SIG-M5 (cell line): Measurements from ENCODE around the gene GUCY1A2.
"Not testable (repeated sequence)": the region's sequence is repeated elsewhere in the genome, so short reads cannot be mapped to it uniquely, and the experiment has no call there.

Experiments
- DNase-seq: peaks from one replicate; lab custom pipeline; 2025; lab: John Stamatoyannopoulos, UW

The GUCY1A2 gene

DNA sequence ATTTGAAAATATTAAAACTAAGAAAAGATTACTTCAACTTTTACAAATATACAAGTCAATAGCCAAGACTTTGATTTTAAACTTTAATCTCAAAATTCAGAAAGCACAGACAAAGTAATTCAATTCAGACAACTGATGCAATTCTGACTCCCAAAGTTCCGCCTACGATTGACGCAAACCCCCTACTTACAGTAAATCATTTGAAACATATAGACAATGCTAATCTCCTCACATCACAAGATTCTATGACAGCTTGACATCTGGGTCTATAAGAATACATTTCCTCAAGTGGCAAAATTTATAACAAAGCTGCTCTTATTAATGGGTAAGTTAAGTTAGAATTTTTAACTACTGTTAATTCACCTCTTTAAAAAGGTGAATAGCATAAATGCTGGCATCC is 75.2 kb downstream of the GUCY1A2 start:
- no peak for DNase-seq

GRCh38 chr11:106939157-106939556 is 79.1 kb downstream of the GUCY1A2 start:
- no peak for DNase-seq

DNA sequence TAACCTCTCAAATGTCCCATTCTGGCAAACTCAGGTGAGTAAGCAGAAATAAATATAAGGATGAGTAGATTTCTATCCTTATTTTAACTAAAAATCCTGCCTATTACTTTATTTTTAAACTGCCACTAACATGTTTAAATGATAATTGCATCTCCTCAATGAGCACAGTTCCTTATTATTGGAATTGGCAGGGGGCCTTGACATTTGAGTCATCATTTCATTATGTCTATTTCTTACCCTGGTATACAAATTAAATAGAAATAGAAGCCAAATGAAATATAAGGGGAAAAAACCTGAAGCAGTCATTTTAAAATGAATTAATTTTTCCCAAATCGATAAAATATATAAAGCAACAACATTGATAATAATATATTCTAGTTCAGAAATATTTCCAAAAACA is 81.2 kb downstream of the GUCY1A2 start:
- DNase-seq = no peak

- no peak for DNase-seq
Observed at GRCh38 chr11:106925245-106925644, 93.0 kb downstream of the GUCY1A2 start.

DNA sequence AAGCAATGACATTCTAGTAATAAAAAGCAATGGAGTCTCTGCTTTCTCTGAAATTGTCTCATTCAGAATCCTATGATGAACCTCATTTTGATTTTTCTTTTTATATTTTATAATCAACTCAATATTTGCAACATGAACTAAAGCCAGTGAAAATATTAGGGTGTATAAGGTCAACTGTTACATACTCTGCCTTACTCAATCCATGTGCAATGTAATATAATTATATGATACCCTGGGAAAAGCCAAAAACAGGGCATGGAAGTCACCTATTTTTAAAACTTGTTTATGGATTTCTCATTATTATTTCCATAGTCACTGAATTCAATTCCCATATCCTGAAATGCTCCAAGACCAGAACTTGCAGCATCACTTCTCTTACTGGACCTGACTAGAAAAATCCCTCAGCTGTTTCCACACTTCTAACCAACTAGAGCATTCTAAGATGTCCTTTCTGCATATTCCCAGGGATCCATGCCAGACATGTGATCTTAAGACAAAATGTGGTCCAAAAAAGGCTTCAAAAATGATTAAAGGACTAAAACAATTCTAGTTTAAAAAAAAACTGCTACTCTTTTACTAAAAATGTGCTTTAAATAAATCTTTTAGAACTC is 97.3 kb downstream of the GUCY1A2 start:
- no peak for DNase-seq

GRCh38 chr11:106917973-106918372 is 100.3 kb downstream of the GUCY1A2 start:
- no peak for DNase-seq

DNA sequence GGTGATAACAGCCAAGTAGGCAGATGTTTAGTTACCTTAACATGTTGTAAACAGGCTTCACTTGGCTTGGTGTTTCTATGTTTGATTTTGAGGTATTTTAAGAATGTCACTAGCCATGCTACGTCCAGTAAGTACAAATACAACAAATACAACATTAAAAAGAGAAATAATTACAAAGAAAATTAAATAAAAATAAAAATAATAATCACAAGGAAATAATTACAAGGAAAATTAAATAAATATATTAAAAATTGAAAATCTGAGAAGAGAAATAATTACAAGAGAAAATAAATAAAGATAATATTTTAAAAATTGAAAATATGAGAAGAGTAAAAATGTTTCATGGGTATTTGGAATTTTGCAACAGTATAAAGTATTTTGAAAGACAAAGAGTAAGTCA is 103.9 kb downstream of the GUCY1A2 start:
- DNase-seq = no peak

GRCh38 chr11:106913141-106913540 is 105.1 kb downstream of the GUCY1A2 start:
- no peak for DNase-seq

- DNase-seq = no peak
Observed at GRCh38 chr11:106904826-106905225, 113.5 kb downstream of the GUCY1A2 start.

GRCh38 chr11:106889718-106890117 is 128.6 kb downstream of the GUCY1A2 start:
- DNase-seq = no peak

DNA sequence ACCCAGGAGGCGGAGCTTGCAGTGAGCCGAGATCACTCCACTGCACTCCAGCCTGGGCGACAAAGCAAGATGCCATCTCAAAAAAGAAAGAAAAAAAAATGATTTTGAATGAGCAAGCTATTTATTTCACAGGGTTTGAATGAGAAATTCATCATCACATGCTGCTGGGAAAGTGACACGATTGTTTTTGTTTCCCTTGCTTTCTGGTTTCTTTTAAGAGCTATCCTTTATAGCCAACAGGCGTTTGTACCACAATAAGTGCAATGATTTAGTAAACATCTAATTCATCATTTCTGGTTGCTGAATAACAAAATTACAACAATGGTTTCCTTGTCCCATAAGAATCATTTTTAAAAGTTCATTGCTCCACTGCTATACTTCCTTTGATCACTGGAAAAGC is 129.9 kb downstream of the GUCY1A2 start:
- DNase-seq = no peak

- not testable (repeated sequence) for DNase-seq
Observed at GRCh38 chr11:106883693-106884092, 134.6 kb downstream of the GUCY1A2 start.

DNA sequence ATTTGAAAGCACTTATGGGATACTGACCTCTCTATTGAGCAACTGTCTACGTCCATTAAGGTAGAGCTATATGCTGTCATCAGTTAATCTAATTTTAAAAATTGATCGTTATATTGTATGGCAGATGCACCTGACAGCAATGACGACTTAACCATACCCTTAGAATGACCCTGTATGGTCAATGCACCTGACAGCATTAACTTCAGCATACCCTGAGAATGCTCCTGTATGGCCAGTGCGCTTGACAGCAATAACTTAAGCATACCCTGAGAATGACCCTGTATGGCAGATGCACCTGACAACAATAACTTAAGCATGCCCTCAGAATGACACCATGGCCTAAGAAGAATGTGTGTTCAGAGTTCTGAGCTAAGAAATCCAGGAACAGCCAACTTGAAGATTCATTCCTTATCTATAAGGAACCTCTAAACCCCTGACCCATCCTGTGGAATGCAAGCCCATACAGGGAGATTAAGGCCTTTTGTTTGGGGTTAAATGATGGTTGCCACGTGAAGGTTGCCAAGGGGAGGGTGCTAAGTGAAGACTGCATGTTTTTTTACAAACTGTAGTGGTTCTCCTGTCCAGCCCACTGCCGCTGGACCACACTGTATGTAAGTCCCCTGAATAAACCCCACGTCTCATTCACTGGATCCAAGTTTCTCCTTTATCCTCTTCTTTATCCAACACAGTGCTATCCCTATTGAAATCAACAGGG is 138.3 kb downstream of the GUCY1A2 start:
- no peak for DNase-seq

- no peak for DNase-seq
Observed at GRCh38 chr11:106879029-106879428, 139.2 kb downstream of the GUCY1A2 start.

DNA sequence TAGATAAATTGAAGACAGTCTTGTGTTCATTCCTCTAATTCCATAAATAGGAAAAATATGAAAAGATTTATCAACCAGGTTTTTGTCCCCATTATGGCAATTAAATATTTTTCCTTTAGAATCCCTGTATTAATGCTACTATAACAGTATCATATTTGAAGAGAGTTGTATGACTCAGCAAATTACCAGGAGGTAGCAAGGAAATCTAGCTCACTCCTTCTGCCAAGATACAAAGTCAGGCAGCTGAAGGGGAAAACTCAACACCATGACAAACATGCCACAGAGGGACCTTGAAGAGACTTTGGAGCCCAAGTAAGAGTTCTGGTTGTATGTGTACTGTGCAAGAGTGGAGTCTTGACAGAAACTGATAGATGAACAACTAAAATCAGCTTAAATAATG is 143.3 kb downstream of the GUCY1A2 start:
- no peak for DNase-seq

GRCh38 chr11:106872246-106872645 is 146.0 kb downstream of the GUCY1A2 start:
- no peak for DNase-seq

- no peak for DNase-seq
Observed at GRCh38 chr11:106858200-106858599, 160.1 kb downstream of the GUCY1A2 start.

GRCh38 chr11:106856566-106856965 is 161.7 kb downstream of the GUCY1A2 start:
- no peak for DNase-seq

DNA sequence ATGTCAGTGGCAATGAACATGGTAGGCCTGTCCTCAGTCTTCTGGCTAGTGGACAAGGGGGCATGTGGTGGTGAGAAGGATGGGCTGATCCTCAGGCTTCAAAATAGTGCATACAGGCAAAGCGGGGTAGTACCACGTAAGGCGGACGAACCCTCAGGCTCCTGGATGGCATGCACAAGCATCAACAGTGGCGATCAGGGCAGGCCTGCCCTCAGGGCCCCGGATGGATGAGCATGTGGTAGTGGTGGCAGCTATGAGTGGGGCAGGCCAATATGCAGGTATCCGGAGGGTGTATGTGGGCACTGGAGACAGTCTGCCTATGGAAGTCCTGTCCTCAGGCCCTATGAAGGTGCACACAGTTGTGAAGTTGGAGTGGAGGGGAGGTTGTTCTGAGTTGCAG is 163.8 kb downstream of the GUCY1A2 start:
- DNase-seq = no peak

DNA sequence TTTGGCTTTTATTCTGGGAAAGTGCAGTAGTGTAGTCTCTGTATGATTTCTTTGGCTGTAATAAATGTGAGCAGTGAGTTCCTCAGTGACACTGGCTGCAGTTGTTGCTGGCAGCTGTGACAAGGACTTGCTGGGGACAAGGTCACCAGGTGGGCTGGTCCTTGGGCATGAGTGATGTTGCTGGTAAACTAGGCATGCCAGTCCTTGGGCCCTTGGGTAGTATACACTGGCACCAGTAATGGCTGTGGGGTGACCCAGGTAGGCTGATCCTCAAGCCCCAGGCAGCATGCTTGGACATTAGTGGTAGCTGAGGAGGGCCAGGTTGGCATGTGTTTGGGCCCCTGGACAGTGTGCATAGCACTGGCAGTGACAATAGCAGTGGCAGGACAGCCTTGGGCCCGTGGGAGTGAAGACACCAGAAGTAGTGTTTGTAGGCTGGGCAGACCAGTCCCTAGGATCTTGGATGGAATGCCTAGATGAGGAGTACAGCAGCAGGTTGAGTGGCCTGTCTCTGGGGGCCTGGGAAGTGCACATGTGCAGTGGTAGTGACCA is 164.3 kb downstream of the GUCY1A2 start:
- no peak for DNase-seq

DNA sequence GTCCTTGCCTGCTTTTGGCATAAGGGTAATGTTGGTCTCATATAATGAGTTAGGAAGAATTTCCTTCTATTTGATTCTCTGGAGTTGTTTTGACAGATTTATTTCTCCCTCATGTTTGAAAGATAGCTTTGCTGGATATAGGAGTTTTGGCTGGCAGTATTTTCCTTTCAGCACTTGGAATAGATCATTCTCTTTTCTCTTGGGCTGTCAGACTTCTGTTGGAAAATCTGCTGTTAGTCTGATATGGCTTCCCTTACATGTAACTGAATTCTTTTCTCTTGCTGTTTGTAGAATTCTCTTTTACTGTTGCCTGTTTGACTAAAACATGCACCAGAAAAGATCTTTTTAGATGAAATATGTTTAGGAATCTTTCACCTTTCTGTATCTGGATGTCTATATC is 165.5 kb downstream of the GUCY1A2 start:
- DNase-seq = no peak

DNA sequence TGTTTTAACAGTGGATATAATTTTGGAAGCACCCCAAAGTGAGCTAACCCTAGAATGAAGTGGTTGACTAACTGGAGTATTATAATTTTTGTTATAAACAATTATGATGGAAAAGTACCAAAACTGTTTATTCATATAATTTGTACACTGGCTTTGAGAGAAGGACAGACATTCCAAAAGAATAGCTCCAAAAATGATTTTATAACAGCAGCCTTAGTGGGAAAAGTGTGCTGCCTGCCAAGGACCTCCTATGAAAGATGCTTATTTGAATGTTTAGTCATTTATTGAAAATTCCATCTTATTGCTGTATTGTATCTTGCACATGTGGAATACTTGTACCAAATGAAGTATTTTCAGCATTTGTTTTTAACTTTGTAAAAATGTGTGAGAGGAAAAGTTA is 169.8 kb downstream of the GUCY1A2 start:
- DNase-seq = no peak

GRCh38 chr11:106842134-106842533 is 176.1 kb downstream of the GUCY1A2 start:
- no peak for DNase-seq

DNA sequence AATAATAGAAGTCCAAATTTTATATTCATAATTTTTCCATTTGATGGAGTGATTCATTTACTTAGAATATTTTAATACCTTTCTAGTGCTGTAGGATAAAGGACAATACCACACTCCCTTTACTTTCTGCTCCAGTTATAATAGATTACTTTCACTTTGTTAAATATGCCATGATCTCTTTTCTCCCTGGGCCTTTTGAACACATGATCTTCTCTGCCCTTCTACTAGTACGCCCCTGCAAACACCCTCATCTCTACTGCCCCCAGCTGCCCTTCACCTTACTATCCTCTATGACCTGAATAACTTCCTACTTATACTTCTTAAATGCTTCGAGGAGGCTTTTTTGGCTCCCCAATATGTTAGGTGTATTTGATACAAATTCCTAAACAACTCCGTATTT is 177.3 kb downstream of the GUCY1A2 start:
- DNase-seq = no peak
